UCSD-AML1 (cell line): ENCODE measurements around the gene ABLIM3.

ENCODE experiments used
- DNase-seq: peaks from one replicate; lab custom pipeline; 2025; ENCODE audit not compliant: unreplicated experiment; lab: John Stamatoyannopoulos, UW

Gene ABLIM3

DNA sequence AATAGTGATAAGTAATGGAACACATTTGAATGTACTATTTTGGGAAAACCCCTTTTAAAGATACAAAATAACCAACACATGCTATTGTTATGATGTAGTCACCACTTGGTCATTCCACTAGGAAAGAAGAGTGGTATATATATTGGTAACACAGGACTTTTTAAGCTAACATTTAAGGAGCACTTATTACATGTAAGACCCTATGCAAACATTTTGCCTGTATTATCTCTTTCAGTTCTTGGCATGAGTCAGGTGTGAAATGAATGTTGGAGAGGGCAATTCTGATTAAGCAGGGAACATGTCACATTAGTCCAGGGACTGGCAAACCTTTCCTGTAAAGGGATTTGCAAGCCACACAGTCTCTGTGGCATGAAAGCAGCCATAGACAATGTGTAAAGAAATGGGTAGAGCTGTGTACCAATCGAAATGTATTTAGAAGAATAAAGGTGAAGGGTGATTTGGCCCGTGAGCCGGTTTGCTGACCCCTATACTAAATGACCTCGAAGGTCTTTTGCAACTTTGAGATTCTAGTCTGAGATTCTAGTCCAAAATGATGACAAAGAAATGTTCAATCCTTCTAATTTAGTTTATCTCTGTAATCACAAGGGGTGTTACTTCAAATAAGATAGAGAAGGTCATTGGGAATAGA is 15.3 kb downstream of the ABLIM3 start:
- DNase-seq = no peak

DNA sequence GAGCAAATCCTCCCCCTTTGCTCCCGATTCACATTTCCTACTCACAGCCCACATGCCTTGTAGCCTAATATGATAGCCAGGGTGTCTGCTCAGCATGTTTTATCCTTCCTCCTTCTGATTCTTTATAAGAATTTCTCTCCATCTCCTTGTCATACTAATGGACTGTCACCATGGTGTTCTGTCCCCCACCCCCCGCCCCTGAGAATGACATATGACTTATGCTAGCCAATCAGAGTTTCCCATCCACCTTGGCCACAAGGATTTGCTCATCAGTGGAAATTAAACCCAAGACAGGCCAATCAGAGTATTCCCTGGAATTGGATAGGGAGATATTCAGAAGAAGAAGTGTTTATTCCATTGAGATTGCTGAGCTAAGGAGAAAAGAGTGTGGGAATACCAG is 16.0 kb downstream of the ABLIM3 start:
- no peak for DNase-seq

DNA sequence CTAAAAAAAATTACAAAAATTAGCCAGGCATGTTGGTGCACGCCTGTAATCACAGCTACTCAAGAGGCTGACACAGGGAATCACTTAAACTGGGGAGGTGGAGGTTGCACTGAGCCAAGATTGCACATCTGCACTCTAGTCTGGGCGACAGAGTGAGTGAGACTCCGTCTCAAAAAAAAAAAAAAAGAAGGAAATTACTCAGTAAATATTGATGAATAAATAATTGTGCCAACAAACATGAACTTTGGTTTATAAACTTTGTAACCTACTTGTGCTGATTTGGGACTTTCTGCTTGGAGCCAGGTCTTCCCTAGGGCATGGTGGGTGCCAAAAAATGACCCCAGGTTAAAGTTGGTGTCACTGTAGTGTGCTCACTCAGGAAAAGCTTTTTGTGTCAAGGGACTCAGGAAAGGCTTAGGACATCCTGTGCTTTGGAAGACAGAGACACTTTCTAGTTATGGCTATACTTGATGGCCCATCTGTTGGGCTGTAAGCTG is 19.0 kb downstream of the ABLIM3 start:
- DNase-seq = no peak

GRCh38 chr5:149161026-149161687 is 19.9 kb downstream of the ABLIM3 start:
- no peak for DNase-seq

- no peak for DNase-seq
These were observed 20.6 kb downstream of the ABLIM3 start for GRCh38 chr5:149161850-149162249.

DNA sequence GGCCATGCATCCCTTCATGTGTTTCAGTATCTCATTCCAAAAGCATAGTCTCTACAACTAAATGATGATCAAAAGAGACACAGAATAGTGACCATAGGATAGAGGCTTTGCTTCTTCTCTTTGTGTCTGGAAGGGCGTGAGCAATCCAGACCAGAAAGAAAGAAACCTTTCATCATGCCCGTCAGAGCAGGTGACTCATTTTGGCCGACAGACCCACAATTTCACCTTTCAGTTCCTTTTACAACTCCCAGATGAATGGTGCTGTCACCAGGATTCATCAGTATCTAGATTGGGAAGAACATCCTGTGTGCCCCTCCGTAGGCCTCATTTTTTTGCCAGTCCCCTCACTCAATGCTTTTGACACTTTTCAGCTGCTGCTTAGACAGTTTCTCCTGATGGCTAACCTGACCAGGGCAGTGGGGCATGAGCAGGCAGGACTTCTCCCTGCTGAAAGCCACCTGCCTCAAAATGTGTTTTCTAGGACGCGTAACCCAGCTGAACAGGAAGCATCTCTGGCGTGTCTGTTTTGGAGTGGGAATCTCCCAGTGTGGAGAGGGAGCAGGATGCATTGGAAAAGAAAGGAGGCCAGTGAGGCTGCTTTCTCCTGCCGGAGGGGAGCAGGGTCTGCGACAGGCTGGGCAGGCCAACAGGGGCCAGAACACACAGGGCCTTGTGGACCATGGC is 21.2 kb downstream of the ABLIM3 start:
- no peak for DNase-seq

DNA sequence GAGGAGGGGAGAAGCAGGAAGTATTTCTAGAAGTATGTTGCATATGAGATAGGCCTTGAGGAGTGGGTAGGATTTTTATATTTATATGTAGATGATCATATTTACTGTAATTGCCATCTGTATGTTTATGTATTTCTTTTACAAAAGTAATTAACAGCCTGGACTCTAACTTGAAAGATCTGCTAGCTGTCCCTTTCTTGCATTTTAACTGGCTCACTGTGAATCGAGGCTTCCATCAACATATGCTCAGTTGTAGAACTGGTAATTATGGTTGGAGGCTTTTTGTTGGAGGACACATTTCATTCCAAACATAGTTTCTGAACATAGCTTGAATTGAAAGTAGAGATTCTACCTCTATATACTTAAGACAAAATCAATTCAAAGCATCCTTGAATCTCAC is 23.4 kb downstream of the ABLIM3 start:
- no peak for DNase-seq

DNA sequence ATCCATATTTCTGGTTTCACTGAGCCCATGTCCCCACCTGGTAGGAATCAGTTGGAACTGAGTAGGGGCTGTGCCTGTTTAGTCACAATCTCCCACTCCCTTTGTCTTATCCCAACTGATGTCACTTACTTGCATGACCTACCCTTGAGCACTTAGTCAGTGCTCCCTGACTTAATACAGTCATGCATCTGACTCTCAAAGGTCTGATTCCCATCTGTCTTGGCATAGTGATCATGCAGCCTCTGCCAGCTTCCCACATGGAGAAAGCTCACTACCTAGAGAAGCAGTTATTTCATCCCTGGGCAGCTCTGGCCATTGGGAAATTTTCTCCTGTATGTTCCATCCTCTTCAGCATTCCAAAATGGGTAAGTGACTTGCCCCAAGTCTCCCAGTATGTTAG is 24.8 kb downstream of the ABLIM3 start:
- no peak for DNase-seq

- no peak for DNase-seq
These were observed 25.4 kb downstream of the ABLIM3 start for GRCh38 chr5:149166591-149167100.

DNA sequence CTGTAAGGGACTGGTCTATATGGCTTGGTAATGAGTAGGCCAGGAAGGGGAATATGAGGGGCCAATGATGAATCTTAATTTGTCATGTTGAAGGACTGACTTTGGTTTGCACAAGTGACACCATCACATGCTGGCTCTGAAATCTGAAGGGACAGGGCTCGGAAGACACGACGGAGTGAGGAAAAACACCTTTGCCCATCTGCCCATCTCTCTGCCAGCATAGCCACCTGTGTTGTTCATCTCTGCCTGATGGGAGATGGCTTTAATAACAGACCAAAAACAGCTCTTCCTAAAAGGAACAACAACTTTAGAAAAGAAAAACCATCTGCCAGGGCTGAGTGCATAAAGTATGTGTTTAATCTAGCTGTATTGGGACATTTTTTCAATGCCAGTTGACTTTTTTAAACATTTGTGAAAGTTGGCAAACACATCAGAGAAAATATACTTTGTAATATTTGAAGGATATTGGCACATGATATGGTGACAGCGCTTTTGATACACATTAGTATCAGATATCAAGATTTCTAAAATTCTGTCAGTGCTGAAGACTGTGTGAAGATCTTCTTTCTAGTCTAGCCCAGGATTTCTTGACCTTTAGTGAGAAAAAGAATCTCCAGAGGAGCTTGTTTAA is 27.1 kb downstream of the ABLIM3 start:
- DNase-seq = no peak

DNA sequence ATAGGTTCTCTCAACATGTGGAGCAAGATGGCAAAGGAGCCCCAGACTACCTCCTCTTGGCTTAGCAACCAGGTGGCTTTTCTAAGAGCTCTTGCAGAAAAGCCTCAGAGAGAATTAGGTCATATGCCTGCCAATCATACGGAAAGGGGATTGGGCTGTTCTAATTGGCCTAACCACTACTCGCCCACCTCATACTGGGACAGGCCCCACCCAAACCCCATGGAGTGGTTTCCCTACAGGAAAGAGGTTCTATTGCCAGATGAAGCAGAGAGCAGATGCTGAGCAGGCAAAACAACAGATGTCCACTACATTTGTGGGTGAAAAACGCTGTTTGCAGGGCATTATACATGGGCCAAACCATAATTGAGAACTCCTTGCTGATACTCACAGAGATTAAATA is 29.0 kb downstream of the ABLIM3 start:
- no peak for DNase-seq

GRCh38 chr5:149172261-149172660 is 31.0 kb downstream of the ABLIM3 start:
- no peak for DNase-seq

DNA sequence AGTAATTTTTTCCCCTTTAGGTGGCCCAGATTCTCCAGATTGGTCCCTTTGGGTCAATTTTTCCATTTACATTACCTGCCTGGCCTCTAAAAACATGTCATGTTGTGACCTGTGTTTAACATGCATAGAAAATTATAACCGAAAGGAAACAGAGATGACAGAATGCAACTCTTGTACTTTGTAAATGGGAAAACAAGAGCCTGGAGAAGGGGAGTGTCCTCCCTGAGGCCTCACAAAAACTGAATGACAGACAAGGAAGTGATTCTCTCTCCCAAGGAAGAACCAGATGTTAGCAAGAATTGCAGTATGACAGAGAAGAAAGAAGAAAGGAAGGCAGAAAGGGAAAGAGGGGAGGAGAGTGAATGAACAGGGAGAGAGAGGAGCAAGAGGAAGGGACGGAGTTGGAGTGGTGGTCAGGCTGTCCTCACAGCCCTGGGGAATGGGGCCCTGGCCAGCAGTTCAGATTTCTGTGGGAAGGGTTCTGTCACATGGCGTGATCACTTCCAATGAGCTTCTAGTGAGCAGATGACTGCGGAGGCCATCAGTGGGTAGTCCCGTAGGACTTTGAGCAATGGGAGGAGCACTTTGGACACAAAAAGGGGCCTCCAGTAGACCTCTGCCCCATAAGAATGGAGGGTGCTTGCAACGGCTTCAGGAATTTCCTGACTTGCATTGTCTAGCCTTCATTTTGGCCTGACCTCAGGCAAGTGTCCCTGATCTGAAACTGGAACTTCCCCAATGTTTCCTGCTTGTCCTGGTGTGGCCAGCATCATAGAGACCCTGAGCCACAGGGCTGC is 31.6 kb downstream of the ABLIM3 start:
- no peak for DNase-seq

GRCh38 chr5:149174847-149175234 is 33.5 kb downstream of the ABLIM3 start:
- DNase-seq = no peak

GRCh38 chr5:149175346-149176105 is 34.2 kb downstream of the ABLIM3 start:
- DNase-seq = no peak

- DNase-seq = no peak
These were observed 36.1 kb downstream of the ABLIM3 start for GRCh38 chr5:149177339-149177843.

GRCh38 chr5:149177911-149178565 is 36.7 kb downstream of the ABLIM3 start:
- no peak for DNase-seq

DNA sequence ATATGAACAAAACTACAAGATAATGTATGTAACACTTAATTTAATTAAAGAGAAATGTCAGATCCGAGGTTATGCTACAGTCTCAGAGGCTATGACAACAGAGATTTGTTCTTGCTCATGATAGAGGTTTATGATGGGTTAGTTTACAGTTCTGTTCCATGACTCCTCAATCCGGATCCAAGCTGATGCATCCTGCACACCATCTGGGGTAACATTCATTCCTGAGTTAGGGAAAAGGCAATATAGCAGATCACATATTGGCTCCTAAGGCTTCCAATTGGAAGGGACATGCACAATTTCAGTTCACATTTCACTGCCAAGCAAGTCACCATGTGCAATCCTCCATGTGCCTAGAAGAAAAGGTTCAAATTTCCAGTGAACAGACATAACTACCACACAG is 40.4 kb downstream of the ABLIM3 start:
- DNase-seq = no peak

- DNase-seq = no peak
These were observed 40.9 kb downstream of the ABLIM3 start for GRCh38 chr5:149182241-149182640.
